ENCODE results near the gene CTNNBIP1.

Gene CTNNBIP1

GRCh38 chr1:9852004-9852403, 58.1 kb downstream of the CTNNBIP1 start:
- FAIRE-seq: no peak

- no peak for FAIRE-seq
These were observed 59.5 kb downstream of the CTNNBIP1 start for GRCh38 chr1:9850442-9851162.

- FAIRE-seq: no peak
These were observed 60.2 kb downstream of the CTNNBIP1 start for GRCh38 chr1:9849691-9850441.

- FAIRE-seq: no peak
These were observed 62.0 kb downstream of the CTNNBIP1 start for GRCh38 chr1:9848022-9848421.

GRCh38 chr1:9847269-9847668, 62.8 kb downstream of the CTNNBIP1 start:
- no peak for FAIRE-seq

- no peak for FAIRE-seq
These were observed 63.4 kb downstream of the CTNNBIP1 start for GRCh38 chr1:9846611-9847171.

GRCh38 chr1:9845914-9846313, 64.2 kb downstream of the CTNNBIP1 start:
- no peak for FAIRE-seq

GRCh38 chr1:9844756-9845155, 65.3 kb downstream of the CTNNBIP1 start:
- FAIRE-seq: no peak

- FAIRE-seq: no peak
These were observed 66.0 kb downstream of the CTNNBIP1 start for GRCh38 chr1:9844106-9844505.

- no peak for FAIRE-seq
These were observed 66.5 kb downstream of the CTNNBIP1 start for GRCh38 chr1:9843576-9843945.

GRCh38 chr1:9842781-9843575, 67.1 kb downstream of the CTNNBIP1 start:
- no peak for FAIRE-seq

GRCh38 chr1:9842073-9842711, 67.9 kb downstream of the CTNNBIP1 start:
- FAIRE-seq: no peak

GRCh38 chr1:9841460-9841859, 68.6 kb downstream of the CTNNBIP1 start:
- no peak for FAIRE-seq

- FAIRE-seq: no peak
These were observed 69.9 kb downstream of the CTNNBIP1 start for GRCh38 chr1:9840176-9840575.

- no peak for FAIRE-seq
These were observed 71.1 kb downstream of the CTNNBIP1 start for GRCh38 chr1:9838946-9839345.

GRCh38 chr1:9836632-9836960, 73.5 kb downstream of the CTNNBIP1 start:
- no peak for FAIRE-seq

- FAIRE-seq: no peak
These were observed 74.1 kb downstream of the CTNNBIP1 start for GRCh38 chr1:9835758-9836631.

GRCh38 chr1:9835404-9835757, 74.7 kb downstream of the CTNNBIP1 start:
- no peak for FAIRE-seq

GRCh38 chr1:9833632-9834031, 76.4 kb downstream of the CTNNBIP1 start:
- no peak for FAIRE-seq

GRCh38 chr1:9827558-9828185, 82.4 kb downstream of the CTNNBIP1 start:
- FAIRE-seq: no peak

GRCh38 chr1:9826616-9827015, 83.5 kb downstream of the CTNNBIP1 start:
- FAIRE-seq: no peak

Measured in colon (tissue), 2 donors.